ENCODE results near the gene AMOTL2.

Gene AMOTL2

DNA sequence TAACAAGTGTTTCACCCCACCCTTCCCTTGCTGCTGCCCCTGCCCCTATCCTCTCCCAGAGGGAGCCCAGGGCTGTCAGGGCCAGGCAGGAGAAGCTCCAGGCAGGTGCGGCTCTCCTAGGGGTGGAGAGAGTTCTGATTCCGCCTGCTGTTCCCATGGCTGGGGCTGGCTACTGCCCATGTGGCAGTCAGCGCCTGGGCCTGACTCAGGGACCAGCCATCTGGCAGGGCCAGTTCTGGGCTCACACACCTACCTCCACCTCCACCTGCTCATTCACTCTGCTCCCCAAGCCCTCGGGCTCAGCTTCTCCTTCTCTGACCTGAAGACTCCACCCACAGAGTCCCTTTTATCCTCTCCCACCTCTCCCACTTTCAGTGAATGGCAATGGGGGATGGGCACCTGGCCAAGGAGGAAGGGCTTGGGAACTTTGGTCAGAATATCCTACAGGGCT, 23.4 kb downstream of the AMOTL2 start:
- DNase-seq: no peak

DNA sequence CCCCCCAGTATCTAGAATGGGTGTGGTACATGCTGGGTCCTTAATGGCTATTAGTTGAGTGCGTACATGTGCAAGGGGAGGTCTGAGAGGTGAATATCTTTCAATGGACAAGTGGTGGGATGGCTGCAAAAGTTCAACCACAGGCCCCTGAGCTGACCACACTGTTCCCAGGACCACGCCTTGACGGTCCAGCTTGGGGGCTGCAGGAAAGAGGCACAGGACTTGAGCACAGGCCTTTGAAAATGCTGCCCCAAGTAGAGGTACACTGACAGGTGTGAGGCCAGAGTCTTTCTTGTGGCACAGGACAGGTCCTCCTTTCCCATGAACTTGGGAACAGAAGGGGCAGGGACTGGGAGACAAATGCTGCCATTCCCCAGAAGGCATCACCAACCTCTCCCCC, 24.0 kb downstream of the AMOTL2 start:
- DNase-seq: no peak

DNA sequence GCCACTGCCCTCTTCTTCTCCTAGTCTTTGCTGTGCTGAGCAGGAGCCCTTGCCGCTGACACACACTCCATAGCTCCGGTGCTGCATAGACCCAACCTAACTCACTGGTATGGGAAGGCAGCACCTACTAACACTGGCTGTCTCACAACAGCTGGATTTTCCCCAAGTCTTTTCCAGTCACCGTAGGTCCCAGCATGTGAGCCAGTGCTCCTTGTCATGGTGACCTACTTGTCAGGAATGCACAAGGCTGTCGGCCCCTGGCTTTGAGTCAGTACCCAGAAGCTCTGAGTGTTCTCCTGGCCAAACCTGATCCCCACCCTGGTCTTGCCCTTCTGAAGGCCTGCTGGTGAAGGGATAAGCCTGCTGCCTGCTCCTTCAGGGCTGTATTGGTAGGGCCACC, 25.7 kb downstream of the AMOTL2 start:
- no peak for DNase-seq

DNA sequence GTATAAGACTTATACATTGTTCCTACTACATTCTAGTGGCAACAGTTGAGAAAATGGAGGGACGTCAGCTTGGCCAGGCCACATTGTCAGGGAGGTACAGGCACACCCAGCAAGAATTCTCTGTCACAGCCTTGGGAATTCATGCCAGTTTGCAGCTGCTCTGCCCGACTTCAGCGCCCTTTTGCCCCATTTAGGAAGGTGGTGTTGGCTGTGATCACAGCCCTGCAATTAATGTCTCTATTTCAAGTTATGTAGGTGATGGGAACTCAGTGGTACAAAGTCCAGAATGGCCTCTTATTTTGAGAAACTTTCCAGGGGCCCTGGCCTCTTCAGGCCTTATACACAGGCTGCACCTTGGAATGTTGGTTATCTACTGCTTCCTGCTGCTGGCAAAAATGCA, 26.7 kb downstream of the AMOTL2 start:
- no peak for DNase-seq

DNA sequence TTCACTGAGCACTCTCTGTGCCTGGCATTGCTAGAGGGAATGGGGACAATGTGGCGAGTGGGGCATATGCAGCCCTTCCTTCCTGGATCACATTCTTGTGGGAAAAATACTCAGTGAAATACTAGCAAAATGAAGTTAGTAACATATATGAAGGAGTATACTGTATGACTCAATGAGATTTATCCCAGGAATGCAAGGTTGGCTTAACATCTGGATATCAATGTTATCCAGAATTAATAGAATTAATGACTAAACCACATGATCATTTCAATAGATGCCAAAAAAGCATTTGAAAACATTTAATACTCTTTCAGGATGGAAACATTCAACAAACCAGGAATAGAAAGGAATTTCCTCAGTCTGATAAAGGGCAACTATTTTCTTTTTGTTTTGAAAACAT, 27.5 kb downstream of the AMOTL2 start:
- DNase-seq: no peak

DNA sequence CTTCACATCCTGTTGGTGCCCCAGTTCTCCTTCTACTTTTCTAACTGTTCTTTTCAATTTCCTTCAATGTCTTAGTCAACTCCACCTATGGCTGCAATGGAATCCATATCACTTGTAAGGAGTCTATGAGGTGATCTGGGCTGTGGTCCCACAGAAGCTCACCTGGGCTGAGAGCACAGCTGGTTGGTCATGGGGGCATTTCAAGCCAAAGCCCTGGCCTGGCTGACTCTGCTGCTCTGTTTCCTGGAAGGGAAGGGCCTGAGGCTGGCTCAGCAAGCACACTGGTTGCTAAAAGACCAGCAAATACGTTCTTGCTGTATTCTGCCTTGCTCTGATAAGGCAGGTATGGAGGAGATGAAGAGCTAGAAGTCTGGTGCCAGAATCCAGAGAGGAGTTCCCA, 29.0 kb downstream of the AMOTL2 start:
- DNase-seq: no peak

DNA sequence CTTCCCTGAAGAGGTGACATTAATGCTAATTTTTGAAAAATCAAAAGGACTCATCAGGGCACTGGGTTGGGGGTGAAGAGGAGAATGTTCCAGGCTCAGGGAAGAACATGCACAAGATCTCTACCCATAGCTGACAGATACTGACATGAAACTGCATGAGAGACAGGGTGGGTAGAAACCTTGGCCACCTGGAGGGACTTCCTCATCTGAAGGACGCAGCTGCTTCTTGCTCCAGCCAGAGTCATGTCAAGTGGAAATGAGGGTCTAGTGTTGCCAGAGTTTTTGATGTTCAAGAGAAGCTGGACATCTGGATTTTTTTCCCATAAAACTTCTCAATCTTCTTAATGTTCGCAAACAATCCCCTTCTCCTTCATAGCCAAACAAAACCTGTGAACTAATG, 29.7 kb downstream of the AMOTL2 start:
- DNase-seq: no peak

DNA sequence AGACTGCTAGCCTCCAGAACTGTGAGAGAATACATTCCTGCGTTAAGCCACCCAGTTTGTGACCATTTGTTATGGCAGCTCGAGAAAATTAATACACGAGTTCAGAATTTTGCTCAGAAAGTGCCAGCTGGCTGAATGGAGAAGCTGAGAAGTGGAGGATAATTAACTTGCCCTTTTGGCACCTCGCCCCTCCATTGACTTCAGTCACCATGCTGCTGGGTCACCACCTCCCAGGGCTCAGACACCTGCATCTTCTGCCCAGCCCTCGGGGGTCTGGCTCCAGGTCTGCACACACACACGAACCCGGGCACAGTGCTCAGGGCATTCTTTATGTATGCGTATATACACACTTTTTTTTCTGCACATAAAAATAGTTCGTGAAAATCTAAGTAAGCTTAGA, 32.0 kb downstream of the AMOTL2 start:
- no peak for DNase-seq

DNA sequence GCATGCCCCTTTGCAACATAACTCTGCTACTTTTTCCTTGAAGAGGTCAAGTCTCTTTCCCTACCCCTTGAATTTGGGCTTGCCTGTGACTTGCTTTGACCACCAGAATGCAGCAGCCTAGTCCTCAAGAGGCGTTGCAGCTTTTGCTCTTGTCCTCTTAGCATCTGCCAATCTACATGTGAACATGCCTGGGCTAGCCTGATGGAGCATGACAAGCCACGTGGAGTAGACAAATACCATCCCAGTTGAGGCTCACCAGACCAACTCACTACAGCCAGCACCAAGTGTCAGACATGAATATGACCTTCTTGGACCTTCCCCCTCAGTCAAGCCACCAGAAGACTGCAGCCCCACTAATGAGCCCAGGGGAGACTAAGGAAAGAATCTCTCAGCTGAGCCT, 32.9 kb downstream of the AMOTL2 start:
- DNase-seq: no peak

DNA sequence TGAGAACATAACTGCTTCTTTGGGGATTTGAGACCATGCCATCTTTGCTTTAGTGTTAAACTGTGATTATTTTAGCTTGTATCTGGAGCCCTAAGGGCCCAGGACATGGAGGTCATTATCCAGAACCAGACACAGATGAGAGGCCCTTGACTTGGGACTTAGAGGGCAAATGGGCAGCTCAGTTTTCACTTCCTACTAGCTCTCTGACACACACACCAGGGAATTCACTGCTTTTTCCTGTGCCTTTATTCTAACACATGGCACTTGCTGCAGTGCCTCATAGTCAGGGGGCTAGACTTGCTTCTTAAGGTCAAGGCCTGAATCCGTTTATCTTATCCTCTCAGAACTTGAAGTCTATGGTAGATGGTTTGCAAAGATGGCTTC, 33.3 kb downstream of the AMOTL2 start:
- no peak for DNase-seq

DNA sequence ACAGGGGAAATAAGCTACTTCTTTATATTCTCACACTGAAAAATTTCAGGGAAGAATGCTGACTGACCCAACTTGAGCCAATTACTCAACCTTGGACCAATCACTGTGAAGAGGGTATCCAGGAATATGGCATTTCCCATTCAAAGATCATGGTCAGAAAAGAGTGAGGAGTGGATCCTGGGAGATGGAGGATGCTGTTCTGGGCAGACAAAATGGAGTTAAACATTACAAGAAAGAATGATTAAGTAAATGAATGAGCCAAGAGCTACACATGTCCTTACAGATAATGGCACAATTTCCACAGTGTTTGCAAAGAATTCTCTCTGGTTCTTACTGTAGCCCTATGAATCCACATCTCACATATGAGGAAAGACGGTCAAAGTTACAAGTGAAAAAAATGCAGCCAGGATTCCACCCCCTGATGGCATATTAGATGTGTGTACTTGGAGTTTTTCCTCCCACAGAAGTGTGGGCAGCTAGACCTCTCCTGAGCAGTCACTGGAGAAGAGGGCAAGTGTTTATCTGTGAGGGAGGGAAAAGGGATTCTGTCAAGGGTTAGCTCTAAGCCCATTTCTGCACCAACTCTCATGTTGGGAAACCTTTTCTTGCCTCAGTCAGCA, 33.8 kb downstream of the AMOTL2 start:
- no peak for DNase-seq

DNA sequence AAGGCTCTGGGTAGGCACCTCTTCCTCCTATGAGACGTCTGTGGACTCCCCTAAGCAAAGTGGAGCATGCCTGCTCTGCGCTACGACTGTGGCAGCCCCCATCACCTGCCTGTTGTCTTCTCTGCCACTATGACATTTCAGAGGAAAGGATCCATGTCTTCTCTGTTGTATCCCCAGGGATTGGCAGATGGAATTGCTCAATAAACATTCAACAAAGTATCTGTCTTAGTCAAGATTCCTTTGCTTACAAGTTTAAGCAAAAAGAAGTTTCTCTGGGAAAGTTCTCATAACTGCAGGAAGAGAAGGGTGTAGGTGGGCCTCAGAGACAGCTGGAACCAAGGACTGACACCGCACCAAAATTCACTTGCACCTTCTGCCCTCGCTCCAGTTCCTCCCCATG, 34.3 kb downstream of the AMOTL2 start:
- no peak for DNase-seq

DNA sequence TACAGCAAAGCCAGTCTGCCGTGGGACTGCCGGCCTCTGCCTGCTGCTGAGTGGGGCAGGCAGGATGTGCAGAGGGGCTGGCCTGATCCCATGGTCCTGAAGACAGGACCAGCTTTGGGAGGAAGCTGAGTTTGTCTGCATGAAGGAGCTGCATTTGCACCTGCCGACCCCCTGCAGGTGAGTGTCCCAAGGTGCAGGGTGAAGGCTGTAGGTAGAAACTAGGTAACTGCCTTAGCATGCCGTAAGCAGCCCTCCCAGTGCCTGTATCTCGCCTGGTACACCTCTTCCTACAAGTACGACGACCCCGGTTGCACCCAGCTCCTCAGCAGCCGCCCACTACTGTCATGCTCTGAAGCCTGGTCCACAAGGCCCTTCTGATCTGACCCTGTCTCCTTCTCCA, 34.9 kb downstream of the AMOTL2 start:
- no peak for DNase-seq

DNA sequence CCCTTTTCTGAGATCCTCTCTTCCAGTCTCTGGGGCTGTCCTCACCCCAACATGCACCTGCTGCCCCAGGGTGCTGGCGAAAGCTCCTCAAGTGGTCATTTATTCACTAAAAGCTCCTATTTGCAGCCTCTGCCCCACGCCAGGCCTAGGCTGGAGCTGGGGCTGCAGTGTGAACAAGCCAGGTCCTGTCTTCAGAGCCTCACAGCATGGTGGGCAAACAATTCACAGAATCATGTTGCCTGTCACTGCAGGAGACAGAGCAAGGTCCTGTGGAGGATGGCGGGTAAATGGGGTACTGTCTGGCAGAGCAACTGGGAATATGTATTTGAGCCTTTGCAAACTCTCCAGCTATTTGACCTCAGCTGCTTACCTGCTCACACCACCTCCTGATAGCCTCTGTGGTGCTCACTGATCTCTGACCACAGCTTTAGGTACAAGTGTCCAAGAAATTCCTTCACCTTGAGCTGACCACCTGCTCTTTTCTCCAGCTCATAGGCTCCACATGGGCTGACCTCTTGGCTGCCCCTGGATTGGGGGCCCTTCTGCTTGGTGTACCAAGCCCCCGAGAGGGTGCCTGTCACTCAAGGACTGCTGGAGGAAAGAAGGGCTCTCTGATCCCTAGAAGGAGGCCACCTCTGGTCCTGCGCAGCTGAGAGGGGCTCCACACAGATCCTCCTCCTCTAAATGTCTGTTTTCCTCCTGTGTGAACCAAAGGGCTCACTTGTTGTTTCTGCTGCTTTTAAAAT, 35.6 kb downstream of the AMOTL2 start:
- DNase-seq: no peak

DNA sequence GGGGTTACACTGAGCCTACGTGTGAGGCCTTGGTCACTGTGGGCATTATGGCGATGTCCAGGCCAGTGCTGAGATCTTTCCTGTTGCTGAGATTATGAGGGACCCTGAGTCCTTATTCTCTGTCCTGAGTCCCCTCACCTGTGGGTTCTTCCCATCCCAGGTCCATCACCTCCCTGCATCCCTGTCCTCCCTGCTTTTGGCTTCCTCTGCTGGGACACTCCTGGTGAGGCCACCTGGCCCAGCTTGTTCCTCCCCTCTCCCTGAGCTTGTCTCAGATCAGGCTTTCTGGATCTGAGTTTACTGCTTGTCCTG, 36.1 kb downstream of the AMOTL2 start:
- DNase-seq: no peak

DNA sequence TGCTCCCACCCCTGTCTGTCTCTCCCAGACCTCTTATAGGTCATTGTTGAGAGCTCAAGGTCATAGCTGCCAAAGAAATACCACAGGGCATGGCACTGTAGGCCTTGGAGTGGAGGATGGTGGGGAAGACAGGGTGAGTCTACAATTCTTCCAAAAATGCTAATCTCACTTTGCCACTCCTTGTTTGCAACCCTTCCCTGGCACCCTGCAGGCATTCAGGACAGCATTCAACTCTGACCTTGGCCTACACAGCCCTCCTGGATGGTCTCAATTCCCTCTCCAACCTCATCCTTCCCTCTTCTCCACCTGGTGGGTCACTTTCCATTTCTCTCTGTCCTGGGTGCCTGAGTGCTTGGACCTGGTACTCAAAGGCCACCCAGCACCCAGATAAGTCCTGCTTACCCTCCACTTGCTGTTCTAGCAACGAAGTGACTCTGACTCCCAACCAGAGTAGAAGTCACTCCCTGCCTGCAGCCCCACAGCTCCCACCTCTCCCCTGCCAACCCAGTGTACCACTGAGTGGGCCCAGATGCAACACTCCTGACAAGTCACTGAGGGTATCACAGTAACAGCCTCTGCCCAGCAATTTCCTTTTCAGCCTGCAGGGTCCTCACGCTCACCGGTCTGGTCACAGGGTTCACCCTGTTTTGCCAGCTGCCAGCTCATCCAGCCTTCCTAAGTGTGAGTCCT, 36.6 kb downstream of the AMOTL2 start:
- DNase-seq: no peak

DNA sequence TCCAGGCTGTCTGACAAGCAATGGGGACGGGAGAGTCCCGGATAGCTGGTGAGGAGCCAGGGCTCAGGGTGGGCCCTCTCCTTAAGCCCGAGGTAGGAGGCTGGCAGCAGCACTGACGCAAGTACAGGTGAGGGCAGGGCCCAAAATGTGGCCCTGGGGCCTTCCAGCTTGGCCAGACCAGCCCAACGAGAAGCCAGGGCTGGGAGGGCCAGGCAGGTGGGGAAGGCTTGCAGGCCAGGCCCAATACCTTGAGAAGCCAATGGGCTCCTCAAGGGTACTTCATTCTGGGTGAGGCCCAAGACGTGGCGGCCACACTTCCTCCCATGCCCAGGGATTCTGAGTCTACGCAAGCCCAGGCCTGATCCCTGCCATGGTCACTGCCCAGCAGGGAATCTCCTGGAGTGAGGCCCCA, 37.2 kb downstream of the AMOTL2 start:
- no peak for DNase-seq

DNA sequence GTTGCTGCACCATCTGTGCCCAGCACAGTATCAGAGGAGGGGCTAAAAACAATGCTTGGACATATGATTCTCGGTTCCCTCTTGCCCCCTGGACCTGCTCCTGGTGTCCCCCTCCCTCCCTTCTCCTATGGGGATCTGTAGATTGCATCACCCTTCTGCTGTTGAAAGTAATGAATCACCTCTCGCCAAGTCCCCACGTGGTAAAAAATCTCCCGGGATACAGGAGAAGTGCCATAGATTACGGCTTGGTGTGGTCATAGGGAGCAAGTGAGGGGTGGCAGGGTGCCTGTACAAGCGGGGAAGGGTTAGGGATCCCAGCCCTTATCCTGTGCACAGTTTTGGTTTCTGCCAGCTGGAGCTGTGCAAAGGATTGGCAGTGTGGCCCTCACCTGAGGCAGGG, 37.7 kb downstream of the AMOTL2 start:
- no peak for DNase-seq

DNA sequence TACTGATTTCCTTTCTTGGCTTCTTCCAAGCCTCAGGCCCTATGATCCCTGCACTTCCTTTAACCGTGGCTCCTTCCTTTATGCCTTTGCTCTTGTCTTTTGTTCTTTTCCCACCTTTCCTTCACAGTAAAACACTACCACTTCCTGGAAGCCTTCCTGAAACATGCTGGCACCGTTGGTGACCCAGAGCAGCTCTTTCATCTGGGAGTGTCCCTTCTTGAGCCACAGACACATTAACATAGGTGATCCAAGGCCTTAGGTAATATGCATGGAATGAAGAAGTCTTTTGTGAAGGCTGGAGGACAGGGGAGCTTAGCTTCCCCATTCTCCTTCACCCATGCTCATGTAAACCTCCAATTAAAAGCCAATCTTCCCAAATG, 39.4 kb downstream of the AMOTL2 start:
- no peak for DNase-seq

DNA sequence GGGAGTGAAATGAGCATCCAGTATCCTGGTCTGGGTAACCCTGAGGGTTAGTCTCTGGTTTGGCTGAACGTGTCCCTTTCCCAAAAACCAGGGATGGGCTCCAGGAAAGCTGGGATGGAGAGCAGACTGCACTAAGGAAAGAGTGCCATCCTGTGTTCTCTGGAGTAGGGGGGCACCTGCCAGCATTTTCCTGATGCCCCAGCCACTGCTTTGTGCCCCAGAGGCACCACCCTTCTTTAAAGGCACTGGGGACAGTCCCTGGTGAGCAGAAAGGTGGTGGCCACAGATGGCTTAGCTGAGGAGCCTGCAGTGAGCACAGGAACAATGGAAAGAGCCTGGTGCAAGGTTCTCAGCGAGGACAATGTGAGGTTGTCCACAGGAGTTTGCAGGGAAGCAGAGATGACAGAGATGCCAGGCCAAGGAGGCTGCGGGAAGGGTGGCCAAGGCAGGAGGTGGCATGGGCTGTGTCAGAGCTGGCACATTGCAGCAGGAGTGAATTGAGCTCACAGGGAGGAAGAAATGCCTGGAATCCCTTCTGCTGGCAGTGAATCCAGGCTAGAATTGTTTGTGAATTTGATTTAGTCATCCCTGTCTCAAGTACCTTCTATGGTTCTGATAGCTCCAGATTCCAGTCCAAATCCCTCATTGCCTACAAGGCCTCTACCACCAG, 39.9 kb downstream of the AMOTL2 start:
- DNase-seq: no peak

DNA sequence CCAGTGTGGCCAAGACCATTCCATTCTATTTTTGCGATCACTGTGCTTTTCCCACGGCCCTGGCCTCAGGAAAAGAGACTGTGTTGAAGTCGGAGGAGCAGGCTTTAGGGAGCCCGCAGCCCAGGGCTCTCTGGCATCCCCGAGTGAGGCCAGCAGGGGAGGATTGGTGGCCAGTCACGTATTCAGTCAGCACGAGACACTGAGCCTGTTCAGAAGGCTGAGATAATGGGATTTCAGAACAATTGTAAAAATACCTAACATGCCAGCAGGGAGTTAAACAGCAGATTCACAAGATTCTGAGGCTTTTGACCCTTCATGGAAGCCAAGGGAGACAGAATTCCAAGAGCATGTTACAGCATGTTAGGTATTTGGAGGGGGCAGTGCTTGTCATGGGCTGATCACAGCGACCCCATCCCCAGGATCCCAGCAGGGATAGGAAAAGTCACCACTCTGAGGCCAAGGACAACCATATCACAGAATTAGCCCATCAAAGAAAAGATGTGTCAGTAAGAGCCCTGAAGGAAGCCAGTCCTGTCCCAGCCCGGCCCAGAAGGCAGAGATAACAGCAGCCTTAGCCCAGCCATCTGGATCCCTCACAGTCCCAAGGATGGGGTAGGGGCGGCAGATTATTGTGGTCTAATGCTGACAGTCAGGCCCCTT, 40.6 kb downstream of the AMOTL2 start:
- DNase-seq: no peak

DNA sequence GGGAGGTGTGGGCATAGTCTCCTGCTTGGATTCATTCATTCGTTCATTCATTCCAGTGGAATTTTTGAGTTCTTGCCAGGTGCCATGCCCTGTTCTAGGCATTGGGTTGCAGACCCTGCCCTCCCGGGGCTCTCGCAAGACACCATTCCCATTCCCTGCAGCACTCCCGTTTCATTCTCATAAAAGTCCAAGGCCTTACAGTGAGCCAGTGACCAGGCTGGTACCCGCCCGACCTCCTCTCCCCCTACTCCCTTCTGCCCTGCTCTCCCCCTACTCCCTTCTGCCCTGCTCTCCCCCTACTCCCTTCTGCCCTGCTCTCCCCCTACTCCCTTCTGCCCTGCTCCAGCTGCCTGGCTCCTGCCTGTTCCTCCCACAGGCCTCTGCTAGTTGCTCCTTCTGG, 41.9 kb downstream of the AMOTL2 start:
- no peak for DNase-seq

DNA sequence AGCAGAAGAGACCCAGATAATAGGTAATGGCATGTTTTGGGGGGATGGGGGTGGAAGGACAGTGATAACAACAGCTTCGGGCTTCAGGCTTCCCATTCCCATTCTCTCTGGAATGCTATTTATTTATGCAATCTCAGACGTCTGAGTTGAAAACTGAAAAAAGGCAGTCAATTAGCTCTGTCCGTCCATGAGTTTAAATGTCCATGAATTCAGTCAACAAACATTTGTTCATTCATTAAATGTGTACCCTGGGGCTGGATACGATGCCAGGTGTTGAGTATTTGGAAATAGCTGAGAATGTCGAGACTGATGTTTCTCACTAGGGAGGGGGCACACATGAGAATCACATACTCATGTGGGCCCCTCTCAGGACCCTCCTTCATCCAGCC, 42.4 kb downstream of the AMOTL2 start:
- no peak for DNase-seq
